ENCODE measurements around the gene ALDH16A1.

DNA sequence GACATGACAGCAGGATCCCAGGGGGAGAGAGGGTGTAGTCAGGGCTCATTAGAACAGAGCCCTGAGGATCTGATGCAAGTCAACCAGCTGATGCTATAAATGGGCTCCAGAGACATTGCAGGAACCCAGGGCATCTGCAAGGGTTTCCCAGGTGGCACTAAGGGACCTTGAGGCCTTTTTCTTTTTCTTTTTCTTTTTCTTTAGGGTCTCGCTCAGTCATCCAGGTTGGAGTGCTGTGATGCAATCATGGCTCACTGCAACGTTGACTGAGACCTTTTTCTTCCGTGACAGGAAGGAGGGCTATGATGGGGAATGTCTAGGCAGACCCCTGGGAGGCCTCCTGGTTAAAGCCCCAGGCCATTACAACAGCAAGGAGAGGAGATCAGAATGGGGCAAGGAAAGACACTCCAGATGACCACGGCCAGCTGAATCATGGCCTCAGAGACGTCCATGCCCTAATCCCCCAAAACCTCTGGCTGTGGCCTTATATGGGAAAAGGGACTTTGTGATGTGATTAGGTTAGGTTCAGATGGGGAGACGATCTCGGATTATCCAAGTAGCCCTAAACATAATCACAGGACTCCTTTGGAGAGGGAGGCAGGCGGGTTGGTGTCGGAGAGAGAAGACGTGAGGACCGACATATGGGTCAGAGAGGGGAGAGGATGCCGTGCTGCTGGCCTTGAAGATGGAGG, 54.9 kb downstream of the ALDH16A1 start:
- TF ChIP-seq, protein P1, sequence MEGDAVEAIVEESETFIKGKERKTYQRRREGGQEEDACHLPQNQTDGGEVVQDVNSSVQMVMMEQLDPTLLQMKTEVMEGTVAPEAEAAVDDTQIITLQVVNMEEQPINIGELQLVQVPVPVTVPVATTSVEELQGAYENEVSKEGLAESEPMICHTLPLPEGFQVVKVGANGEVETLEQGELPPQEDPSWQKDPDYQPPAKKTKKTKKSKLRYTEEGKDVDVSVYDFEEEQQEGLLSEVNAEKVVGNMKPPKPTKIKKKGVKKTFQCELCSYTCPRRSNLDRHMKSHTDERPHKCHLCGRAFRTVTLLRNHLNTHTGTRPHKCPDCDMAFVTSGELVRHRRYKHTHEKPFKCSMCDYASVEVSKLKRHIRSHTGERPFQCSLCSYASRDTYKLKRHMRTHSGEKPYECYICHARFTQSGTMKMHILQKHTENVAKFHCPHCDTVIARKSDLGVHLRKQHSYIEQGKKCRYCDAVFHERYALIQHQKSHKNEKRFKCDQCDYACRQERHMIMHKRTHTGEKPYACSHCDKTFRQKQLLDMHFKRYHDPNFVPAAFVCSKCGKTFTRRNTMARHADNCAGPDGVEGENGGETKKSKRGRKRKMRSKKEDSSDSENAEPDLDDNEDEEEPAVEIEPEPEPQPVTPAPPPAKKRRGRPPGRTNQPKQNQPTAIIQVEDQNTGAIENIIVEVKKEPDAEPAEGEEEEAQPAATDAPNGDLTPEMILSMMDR (optimal IDR thresholded peaks at IDR 0.05 in 1 of 3, IDR thresholded peaks at IDR 0.05 in 1 of 3, conservative IDR thresholded peaks at IDR 0.05 in 1 of 3; ENCODE audit: extremely low read depth in 1 of 3, insufficient read depth in 2 of 3, low read length in 3 of 3), result no peak
- TF ChIP-seq EZH2 (IDR thresholded peaks at IDR 0.05; ENCODE audit: low read length), result no peak
